Mesendoderm (in vitro differentiated cells): ENCODE data around the gene MOB1A.

Source experiments
- DNase-seq: peaks from one replicate; pipeline ENCODE4 v3.0.0; 2013
- H2AK5ac ChIP-seq: 2 replicates; pipeline ENCODE4 v1.6.1; 2013; ENCODE audit warnings: low read length, inconsistent platforms
- H2BK120ac ChIP-seq: 2 replicates; pipeline ENCODE4 v1.6.1; 2013; ENCODE audit warnings: low read depth, mild to moderate bottlenecking, low read length, moderate library complexity, mixed read lengths
- H2BK15ac ChIP-seq: replicated peaks from 2 replicates; pipeline ENCODE4 v1.6.1; 2013; ENCODE audit warnings: low read depth, mild to moderate bottlenecking, moderate library complexity
- H2BK5ac ChIP-seq: 2 replicates; pipeline ENCODE4 v1.6.1; 2013; ENCODE audit warnings: low read length, inconsistent platforms
- H3K18ac ChIP-seq: 2 replicates; pipeline ENCODE4 v1.6.1; 2013; ENCODE audit warnings: mild to moderate bottlenecking, low read length, mixed read lengths
- H3K23ac ChIP-seq: one replicate; pipeline ENCODE4 v1.6.1; 2013; ENCODE audit warnings: low read length
- H3K27ac ChIP-seq: 2 replicates; pipeline ENCODE4 v1.5.1; 2013; ENCODE audit warnings: low read depth, mild to moderate bottlenecking, inconsistent platforms, low read length, moderate library complexity
- H3K27me3 ChIP-seq: 2 replicates; pipeline ENCODE4 v1.6.1; 2013; ENCODE audit warnings: low read length, control low read depth, mild to moderate bottlenecking, inconsistent platforms; ENCODE audit not compliant: insufficient read depth, poor library complexity
- H3K36me3 ChIP-seq: 2 replicates; pipeline ENCODE4 v1.6.1; 2013; ENCODE audit warnings: low read length, inconsistent platforms; ENCODE audit not compliant: control insufficient read depth, insufficient read depth
- H3K4ac ChIP-seq: one replicate; pipeline ENCODE4 v1.6.1; 2013; ENCODE audit warnings: low read depth, mild to moderate bottlenecking, low read length, moderate library complexity
- H3K4me1 ChIP-seq: 2 replicates; pipeline ENCODE4 v1.6.1; 2013; ENCODE audit warnings: low read depth, low read length, inconsistent platforms; ENCODE audit not compliant: control insufficient read depth
- H3K4me2 ChIP-seq: 2 replicates; pipeline ENCODE4 v1.6.1; 2013; ENCODE audit warnings: low read length
- H3K4me3 ChIP-seq: 2 replicates; pipeline ENCODE4 v1.5.1; 2013; ENCODE audit warnings: mild to moderate bottlenecking, low read length
- H3K56ac ChIP-seq: one replicate; pipeline ENCODE4 v1.6.1; 2013; ENCODE audit warnings: low read length
- H3K79me1 ChIP-seq: 2 replicates; pipeline ENCODE4 v1.6.1; 2013; ENCODE audit warnings: low read length, inconsistent platforms
- H3K79me2 ChIP-seq: 2 replicates; pipeline ENCODE4 v1.6.1; 2013; ENCODE audit warnings: mild to moderate bottlenecking, low read length; ENCODE audit not compliant: control insufficient read depth, insufficient read depth
- H3K9ac ChIP-seq: 2 replicates; pipeline ENCODE4 v1.6.1; 2013; ENCODE audit warnings: low read length, inconsistent platforms
- H4K5ac ChIP-seq: one replicate; pipeline ENCODE4 v1.6.1; 2013; ENCODE audit warnings: low read length
- H4K8ac ChIP-seq: one replicate; pipeline ENCODE4 v1.6.1; 2013; ENCODE audit warnings: low read depth, mild to moderate bottlenecking, control low read depth, low read length, moderate library complexity
- WGBS: extraction: QIAGEN DNeasy Blood & Tissue Kit; methylation state at CpG from one replicate; pipeline ENCODE4 v1.1.7; 2013; ENCODE audit warnings: low lambda C conversion rate, missing lambda C conversion rate; ENCODE audit not compliant: insufficient coverage; ENCODE audit errors: extremely low coverage; 5-methylcytosine and 5-hydroxymethylcytosine counted together

The MOB1A gene

DNA sequence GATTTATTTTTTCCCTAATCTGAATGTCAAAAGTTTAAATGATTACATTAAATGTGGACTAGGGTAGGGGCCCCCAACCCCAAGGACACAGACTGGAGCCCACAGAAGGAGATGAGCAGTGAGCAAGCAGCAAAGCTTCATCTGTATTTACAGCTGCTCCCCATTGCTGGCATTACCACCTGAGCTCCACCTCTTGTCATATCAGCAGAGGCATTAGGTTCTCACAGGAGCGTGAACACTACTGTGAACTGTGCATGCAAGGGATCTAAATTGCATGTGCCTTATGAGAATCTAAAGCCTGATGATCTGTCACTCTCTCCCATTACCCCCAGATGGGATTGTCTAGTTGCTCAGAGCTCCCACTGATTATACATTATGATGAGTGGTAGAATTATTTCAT, 3.8 kb downstream of the MOB1A start:
- Histone ChIP-seq H3K36me3 (peaks cover 2% of the 10 kb centered on the region), H2BK15ac (no peak overlapping the region), H3K23ac (no peak overlapping the region), H3K4me1 (no peaks in the 10 kb centered on the region), H3K4me2 (no peak overlapping the region), H2BK5ac (no peak overlapping the region), H3K9ac (no peak overlapping the region), H4K8ac (no peak overlapping the region), H3K27ac (no peak overlapping the region), H3K4ac (no peak overlapping the region), H3K79me2 (peaks cover 39% of the 10 kb centered on the region), H2BK120ac (no peak overlapping the region), H2AK5ac (no peak overlapping the region), H3K18ac (no peak overlapping the region), H3K56ac (no peak overlapping the region), H4K5ac (no peak overlapping the region), H3K79me1 (peaks cover 5% of the 10 kb centered on the region), H3K27me3 (no peaks in the 10 kb centered on the region), H3K4me3 (no peak overlapping the region)
- DNase-seq, result no peak
- no CpG with 5 or more reads among the region's 1 CpG for WGBS

DNA sequence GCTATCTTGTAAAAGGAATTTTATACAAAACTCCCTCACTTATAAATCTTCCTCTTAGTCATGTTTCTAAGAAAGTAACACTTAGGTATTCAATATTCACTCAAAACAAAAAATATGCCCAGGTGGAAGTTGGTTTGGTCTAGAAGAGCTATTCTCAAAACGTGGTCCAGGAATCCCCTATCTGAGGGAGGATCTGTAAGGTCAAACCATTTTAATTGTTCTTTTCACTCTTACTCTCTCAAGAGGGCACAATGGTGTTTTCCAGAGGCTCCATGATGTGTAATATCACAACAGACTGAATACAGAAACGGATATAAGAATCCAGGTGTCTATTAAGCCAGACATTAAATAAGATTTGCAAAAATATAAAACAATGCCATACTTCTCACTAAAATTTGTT, 9.9 kb downstream of the MOB1A start:
- no CpG with 5 or more reads among the region's 2 CpGs for WGBS
- Histone ChIP-seq H3K4me2 (no peak overlapping the region), H2BK120ac (no peak overlapping the region), H3K27ac (no peak overlapping the region), H3K18ac (no peak overlapping the region), H3K9ac (no peak overlapping the region), H4K8ac (no peak overlapping the region), H3K56ac (no peak overlapping the region), H3K4me3 (no peak overlapping the region), H3K4me1 (no peaks in the 10 kb centered on the region), H3K4ac (no peak overlapping the region), H3K27me3 (no peaks in the 10 kb centered on the region), H2BK5ac (no peak overlapping the region), H4K5ac (no peak overlapping the region), H3K23ac (no peak overlapping the region), H3K79me2 (peaks cover 6% of the 10 kb centered on the region), H2BK15ac (no peak overlapping the region), H2AK5ac (no peak overlapping the region), H3K36me3 (peaks cover 9% of the 10 kb centered on the region), H3K79me1 (peaks cover 3% of the 10 kb centered on the region)
- DNase-seq, result no peak

DNA sequence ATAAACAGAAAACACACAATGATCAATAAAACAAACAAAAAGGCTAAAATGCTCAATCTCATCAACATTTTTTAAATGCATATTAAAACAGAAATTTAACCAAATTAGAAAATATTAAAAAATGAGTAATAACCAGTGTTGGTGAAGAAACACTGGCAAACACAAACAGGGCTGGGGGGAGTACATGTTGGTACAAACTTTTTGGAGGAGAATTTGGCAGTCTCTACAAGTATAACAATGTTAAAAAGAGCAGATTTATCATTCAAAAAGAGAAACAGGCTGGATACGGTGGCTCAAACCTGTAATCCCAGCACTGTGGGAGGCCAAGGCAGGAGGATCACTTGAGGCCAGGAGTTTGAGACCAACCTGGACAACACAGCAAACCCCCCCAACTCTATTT, 13.9 kb downstream of the MOB1A start:
- no CpG with 5 or more reads among the region's 1 CpG for WGBS
- Histone ChIP-seq H2BK120ac (no peak overlapping the region), H3K4me1 (no peaks in the 10 kb centered on the region), H3K4me3 (no peak overlapping the region), H4K5ac (no peak overlapping the region), H4K8ac (no peak overlapping the region), H3K79me2 (no peaks in the 10 kb centered on the region), H3K18ac (no peak overlapping the region), H2AK5ac (no peak overlapping the region), H2BK5ac (no peak overlapping the region), H3K4ac (no peak overlapping the region), H3K56ac (no peak overlapping the region), H3K27me3 (no peaks in the 10 kb centered on the region), H3K4me2 (no peak overlapping the region), H2BK15ac (no peak overlapping the region), H3K36me3 (peaks cover 6% of the 10 kb centered on the region), H3K23ac (no peak overlapping the region), H3K9ac (no peak overlapping the region), H3K27ac (no peak overlapping the region), H3K79me1 (no peaks in the 10 kb centered on the region)
- DNase-seq, result no peak

DNA sequence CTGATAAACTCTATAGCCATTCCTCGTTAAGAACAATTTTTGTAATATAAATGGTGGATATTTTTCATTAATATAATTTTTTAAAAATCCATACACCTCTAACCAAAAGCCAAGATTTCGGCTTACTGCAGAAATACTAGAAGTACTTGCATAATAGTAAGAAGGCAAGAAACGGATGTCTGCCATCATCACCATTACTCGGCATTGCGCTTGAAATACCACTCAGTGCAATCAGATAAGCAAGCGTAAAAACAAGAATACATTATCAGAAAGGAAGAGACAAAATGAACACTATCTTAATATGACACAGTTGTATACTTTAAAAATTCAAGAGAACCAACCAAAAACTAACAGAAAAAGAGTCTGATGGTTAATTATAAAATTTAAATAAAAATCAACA, 15.7 kb downstream of the MOB1A start:
- H2AK5ac ChIP-seq, result no peak overlapping the region
- no peak for DNase-seq
- peaks cover 2% of the 10 kb centered on the region for H3K36me3 ChIP-seq

DNA sequence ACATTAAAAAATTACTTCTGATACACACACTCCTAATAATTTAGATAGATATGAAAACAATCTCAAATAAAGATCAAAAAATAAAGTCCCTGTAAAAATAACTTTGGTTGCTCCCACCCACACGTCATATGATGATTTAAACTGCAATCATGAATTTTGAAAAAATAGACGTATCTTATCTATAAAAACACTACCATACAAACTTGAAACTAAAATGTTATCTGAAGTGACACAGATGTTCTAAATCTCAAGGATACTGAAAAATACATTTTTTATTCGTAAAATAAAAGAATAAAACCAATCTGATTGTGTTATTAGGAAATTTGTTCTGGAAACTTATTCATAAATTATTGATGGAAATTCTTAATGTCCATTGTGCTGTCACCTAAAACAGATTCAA, 22.8 kb downstream of the MOB1A start:
- no peak overlapping the region for H3K4me3 ChIP-seq
- H3K27ac ChIP-seq, result no peak overlapping the region
- WGBS, result 100% methylated on average over 2 of the region's 3 CpGs
- H3K18ac ChIP-seq, result no peak overlapping the region
- H4K8ac ChIP-seq, result no peak overlapping the region
- no peak for DNase-seq
- H3K27me3 ChIP-seq, result no peaks in the 10 kb centered on the region
- no peaks in the 10 kb centered on the region for H3K79me2 ChIP-seq
- no peak overlapping the region for H2BK120ac ChIP-seq
- no peak overlapping the region for H3K4me2 ChIP-seq
- H3K36me3 ChIP-seq, result peaks cover 2% of the 10 kb centered on the region
- H4K5ac ChIP-seq, result no peak overlapping the region
- H2BK5ac ChIP-seq, result no peak overlapping the region
- H2AK5ac ChIP-seq, result no peak overlapping the region
- H3K23ac ChIP-seq, result no peak overlapping the region
- H2BK15ac ChIP-seq, result no peak overlapping the region
- no peaks in the 10 kb centered on the region for H3K4me1 ChIP-seq
- H3K4ac ChIP-seq, result no peak overlapping the region
- H3K79me1 ChIP-seq, result no peaks in the 10 kb centered on the region
- no peak overlapping the region for H3K9ac ChIP-seq
- H3K56ac ChIP-seq, result no peak overlapping the region

More for the DNA sequence above, 15.7 kb downstream of the MOB1A start:
- no CpG with 5 or more reads among the region's 6 CpGs for WGBS
- no peak overlapping the region for H3K9ac ChIP-seq
- H3K4me3 ChIP-seq, result no peak overlapping the region
- H4K8ac ChIP-seq, result no peak overlapping the region
- no peak overlapping the region for H3K4ac ChIP-seq
- H2BK120ac ChIP-seq, result no peak overlapping the region
- H3K4me2 ChIP-seq, result no peak overlapping the region
- H2BK15ac ChIP-seq, result no peak overlapping the region
- H3K23ac ChIP-seq, result no peak overlapping the region
- H3K79me2 ChIP-seq, result no peaks in the 10 kb centered on the region
- no peak overlapping the region for H4K5ac ChIP-seq
- H3K4me1 ChIP-seq, result no peaks in the 10 kb centered on the region
- H3K18ac ChIP-seq, result no peak overlapping the region
- no peak overlapping the region for H3K27ac ChIP-seq
- no peak overlapping the region for H2BK5ac ChIP-seq
- no peaks in the 10 kb centered on the region for H3K27me3 ChIP-seq
- H3K56ac ChIP-seq, result no peak overlapping the region
- H3K79me1 ChIP-seq, result no peaks in the 10 kb centered on the region

DNA sequence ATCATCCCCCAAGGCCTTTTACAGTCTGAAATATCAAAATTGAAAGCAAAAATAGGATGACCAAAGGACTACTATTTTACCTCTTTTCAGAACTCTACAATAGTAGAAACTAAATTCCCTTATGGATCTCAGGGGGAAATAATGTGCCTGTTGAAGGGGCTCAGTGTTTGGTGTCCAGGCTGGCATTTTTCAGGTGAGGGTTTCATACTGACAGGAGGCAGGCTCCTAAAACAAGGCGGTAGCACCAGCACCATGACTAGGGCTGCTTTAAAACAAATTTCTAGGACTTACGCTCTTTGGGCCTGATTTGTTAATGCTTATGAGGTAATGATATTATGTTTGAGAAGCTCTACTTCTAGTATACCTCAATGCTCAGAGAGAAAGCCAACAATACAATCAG, 25.7 kb downstream of the MOB1A start:
- Histone ChIP-seq H3K36me3 (peaks cover 2% of the 10 kb centered on the region), H3K4me3 (no peak overlapping the region), H4K5ac (no peak overlapping the region), H3K4me2 (no peak overlapping the region), H3K9ac (no peak overlapping the region), H3K79me2 (no peaks in the 10 kb centered on the region), H3K23ac (no peak overlapping the region), H3K56ac (no peak overlapping the region), H3K4me1 (peaks cover 5% of the 10 kb centered on the region), H3K4ac (no peak overlapping the region), H3K18ac (no peak overlapping the region), H4K8ac (no peak overlapping the region), H3K79me1 (peaks cover 3% of the 10 kb centered on the region), H2BK5ac (no peak overlapping the region), H3K27me3 (no peaks in the 10 kb centered on the region), H2BK15ac (no peak overlapping the region), H2AK5ac (no peak overlapping the region), H2BK120ac (no peak overlapping the region), H3K27ac (no peak overlapping the region)
- DNase-seq, result no peak
- WGBS, result no CpG with 5 or more reads among the region's 2 CpGs
